CD14-positive monocyte (primary cell): ENCODE data around the gene RLF. TPM values are rescaled to one million over a fixed set of nuclear protein-coding genes. Genes with fewer than 3 reads are reported as not detected.
A peak's percentile ranks its signal among the peaks of the same experiment; 100 is the strongest.

Experiments used
- DNase-seq, 3 donors: peaks; one replicate each; pipeline ENCODE4 v3.0.0-alpha.2; 2011 to 2022
- H2AFZ ChIP-seq: 2 replicates; pipeline ENCODE4 v1.6.0; 2012; ENCODE audit warnings: mild to moderate bottlenecking, low read depth, low read length, inconsistent platforms; ENCODE audit not compliant: insufficient read depth, poor library complexity, severe bottlenecking
- H3K27ac ChIP-seq, 2 donors: 1 replicate in 1 of 2; 2 replicates in 1 of 2; pipeline ENCODE4 v1.5.1; 2012 to 2013; ENCODE audit warnings: low read length in 2 of 2, control low read depth in 1 of 2, inconsistent platforms in 1 of 2, low read depth in 1 of 2, mild to moderate bottlenecking in 1 of 2
- H3K27me3 ChIP-seq, 2 donors: one replicate each; pipeline versions ENCODE4 v1.6.0 to v1.6.1; 2011 to 2013; ENCODE audit warnings: low read length in 2 of 2; ENCODE audit not compliant: control insufficient read depth in 2 of 2, insufficient read depth in 2 of 2
- H3K36me3 ChIP-seq, 2 donors: replicated peaks in 1 of 2; 1 replicate in 1 of 2; 2 replicates in 1 of 2; pipeline versions ENCODE4 v1.5.1 to v1.6.1; 2012 to 2013; ENCODE audit warnings: low read length in 2 of 2, control low read depth in 1 of 2, inconsistent platforms in 1 of 2, mild to moderate bottlenecking in 1 of 2; ENCODE audit not compliant: insufficient read depth in 2 of 2, control insufficient read depth in 1 of 2
- H3K4me1 ChIP-seq, 2 donors: 1 replicate in 1 of 2; 2 replicates in 1 of 2; pipeline versions ENCODE4 v1.5.1 to v1.6.1; 2012 to 2013; ENCODE audit warnings: low read length in 2 of 2, control low read depth in 1 of 2, inconsistent platforms in 1 of 2, mild to moderate bottlenecking in 1 of 2, moderate library complexity in 1 of 2; ENCODE audit not compliant: insufficient read depth in 2 of 2, control insufficient read depth in 1 of 2
- H3K4me2 ChIP-seq: replicated peaks from 2 replicates; pipeline ENCODE3; 2012; ENCODE audit warnings: low read length, moderate library complexity, mild to moderate bottlenecking; ENCODE audit not compliant: poor library complexity, severe bottlenecking; ENCODE audit errors: extremely low read depth
- H3K4me3 ChIP-seq, 3 experiments: fragments of 200-600 bp in 1 of 3; sonication (generic) in 1 of 3; replicated peaks in 1 of 3; 1 replicate in 2 of 3; 2 replicates in 1 of 3; pipeline ENCODE4 v1.5.1; 2011 to 2013; ENCODE audit warnings: low read length in 3 of 3, mild to moderate bottlenecking in 3 of 3, control low read depth in 2 of 3, low read depth in 2 of 3, inconsistent platforms in 1 of 3, moderate library complexity in 1 of 3
- H3K79me2 ChIP-seq: 2 replicates; pipeline ENCODE4 v1.6.0; 2012; ENCODE audit warnings: mild to moderate bottlenecking, control low read depth, inconsistent platforms, low read length, moderate library complexity; ENCODE audit not compliant: insufficient read depth
- H3K9ac ChIP-seq: 2 replicates; pipeline ENCODE4 v1.6.0; 2017; ENCODE audit warnings: low read length, mild to moderate bottlenecking; ENCODE audit not compliant: insufficient read depth, poor library complexity, severe bottlenecking
- H3K9me3 ChIP-seq, 2 donors: replicated peaks in 1 of 2; 1 replicate in 1 of 2; 2 replicates in 1 of 2; pipeline versions ENCODE4 v1.5.1 to v1.6.1; 2012 to 2013; ENCODE audit warnings: low read length in 2 of 2, control low read depth in 1 of 2; ENCODE audit not compliant: control insufficient read depth in 1 of 2, insufficient read depth in 1 of 2
- H4K20me1 ChIP-seq: 2 replicates; pipeline ENCODE4 v1.6.0; 2012; ENCODE audit warnings: mild to moderate bottlenecking, low read length, control low read depth, moderate library complexity; ENCODE audit not compliant: insufficient read depth
- H3K27ac Mint-ChIP-seq, 7 donors: one replicate each; pipeline ENCODE4 v1.8.0; 2020; ENCODE audit warnings: mild to moderate bottlenecking in 7 of 7, mixed read lengths in 7 of 7, moderate library complexity in 6 of 7, inconsistent platforms in 2 of 7
- H3K27me3 Mint-ChIP-seq, 3 donors: one replicate each; pipeline ENCODE4 v1.8.0; 2021 to 2022; ENCODE audit warnings: low read depth in 3 of 3, mild to moderate bottlenecking in 3 of 3, mixed read lengths in 3 of 3, moderate library complexity in 3 of 3, inconsistent platforms in 1 of 3
- H3K36me3 Mint-ChIP-seq, 2 donors: one replicate each; pipeline ENCODE4 v1.8.0; 2020; ENCODE audit warnings: mixed read lengths in 2 of 2, inconsistent platforms in 1 of 2, mild to moderate bottlenecking in 1 of 2
- H3K4me1 Mint-ChIP-seq: one replicate; pipeline ENCODE4 v1.8.0; 2020; ENCODE audit warnings: mild to moderate bottlenecking, mixed read lengths
- H3K4me3 Mint-ChIP-seq, 2 donors: one replicate each; pipeline ENCODE4 v1.8.0; 2020; ENCODE audit warnings: mild to moderate bottlenecking in 2 of 2, mixed read lengths in 2 of 2, moderate library complexity in 1 of 2
- H3K9me3 Mint-ChIP-seq, 7 donors: one replicate each; pipeline ENCODE4 v1.8.0; 2020 to 2022; ENCODE audit warnings: mixed read lengths in 7 of 7, mild to moderate bottlenecking in 6 of 7, moderate library complexity in 6 of 7, inconsistent platforms in 2 of 7
- CTCF ChIP-seq: fragments of 200-600 bp; IDR thresholded peaks from one replicate; pipeline ENCODE4 v1.8.0; 2022; ENCODE audit warnings: antibody characterized with exemption, mild to moderate bottlenecking
- WGBS: methylation state at CpG from one replicate; pipeline ENCODE4 v1.1.5; 2013; ENCODE audit warnings: missing lambda C conversion rate; ENCODE audit not compliant: insufficient coverage; 5-methylcytosine and 5-hydroxymethylcytosine counted together
- intact Hi-C, 2 donors: fragments of 100-400 bp; cut with micrococcal nuclease; formaldehyde crosslinking; loops; one replicate each; pipeline versions ENCODE4 v1.15.0 to v1.15.1; 2023
- polyA plus RNA-seq, 3 donors: library from polyadenylated mRNA; depleted of rRNA in 1 of 3; unstranded in 2 of 3; stranded (reverse) in 1 of 3; fragments of 300-500 nt in 2 of 3; fragments of >200 nt in 1 of 3; fragmentation: Illumina TruSeq in 2 of 3; gene quantifications; 1 replicate in 2 of 3; 2 replicates in 1 of 3; pipeline ENCODE4 v1.2.3, GENCODE V29; 2012 to 2021

Gene RLF
- polyA plus RNA-seq, 3 donors: 3.0 to 9.2 (median 6.2) TPM

GRCh38 chr1:40258445-40258769 lies 97.2 kb downstream of the RLF start:
- H3K4me1 Mint-ChIP-seq: peaks cover 15% of the 10 kb centered on the region
- intact Hi-C loops: loop anchor here (5.0 to 10.0 kb wide), 4 partner anchors 56 to 146 kb away; partner anchors contain the start of genes RLF (in 2 of the 2), COL9A2 (in 1 of the 2) and SMAP2 (in 1 of the 2)
- Histone ChIP-seq H3K36me3 (peaks cover 33 to 40% of the 10 kb centered on the region in 2 donors), H3K4me2 (peak overlapping the region; percentile 90), H3K4me3 (peak overlapping the region; percentile 45 to 99 (median 88)), H2AFZ (peak overlapping the region; percentile 94), H3K27ac (peak overlapping the region; percentile 98 to 99), H3K79me2 (peaks cover 61% of the 10 kb centered on the region), H3K27me3 (no peaks in the 10 kb centered on the region), H4K20me1 (peaks cover 4% of the 10 kb centered on the region), H3K4me1 (peaks cover 11 to 19% of the 10 kb centered on the region in 2 donors), H3K9ac (peak overlapping the region; percentile 98), H3K9me3 (no peaks in the 10 kb centered on the region)
- no peaks in the 10 kb centered on the region for H3K9me3 Mint-ChIP-seq
- peaks cover 32 to 35% of the 10 kb centered on the region in 2 donors for H3K36me3 Mint-ChIP-seq
- H3K4me3 Mint-ChIP-seq: peak overlapping the region; percentile 94 to 98
- no peak for DNase-seq
- peak overlapping the region; percentile 93 to 100 (median 99) for H3K27ac Mint-ChIP-seq
- 0% methylated on average over 8 of the region's 10 CpGs for WGBS
- H3K27me3 Mint-ChIP-seq: peaks cover 0 to 2% (median 0%) of the 10 kb centered on the region in 3 donors
- TF ChIP-seq CTCF: no peak

DNA sequence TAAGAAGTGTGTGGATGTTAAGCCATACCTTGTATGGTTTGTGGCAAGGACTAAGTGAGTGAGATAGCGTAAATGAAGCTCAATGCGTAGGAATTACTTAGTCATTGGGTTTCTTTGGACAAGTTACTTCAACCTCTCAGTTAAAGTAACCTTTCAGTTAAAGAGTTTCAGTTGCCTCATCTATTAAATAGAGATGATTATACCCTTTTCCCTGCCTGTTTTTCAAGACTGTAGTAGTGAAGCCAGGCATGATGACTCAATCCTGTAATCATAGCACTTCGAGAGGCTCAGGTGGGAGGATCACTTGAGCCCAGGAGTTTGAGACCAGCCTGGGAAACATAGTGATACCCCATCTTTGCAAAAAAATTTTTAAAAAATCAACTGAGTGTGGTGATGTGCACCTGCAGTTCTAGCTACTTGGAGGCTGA lies 103.2 kb downstream of the RLF start:
- DNase-seq: no peak
- no peak overlapping the region for H2AFZ ChIP-seq
- Mint-ChIP-seq H3K36me3 (peaks cover 63 to 79% of the 10 kb centered on the region in 2 donors), H3K4me3 (no peak overlapping the region), H3K27ac (no peak overlapping the region), H3K9me3 (no peaks in the 10 kb centered on the region), H3K4me1 (peaks cover 4% of the 10 kb centered on the region), H3K27me3 (no peaks in the 10 kb centered on the region)
- no peak overlapping the region for H3K4me3 ChIP-seq
- peaks cover 76 to 98% of the 10 kb centered on the region in 2 donors for H3K36me3 ChIP-seq
- no peak for TF ChIP-seq CTCF
- no peaks in the 10 kb centered on the region for H3K9me3 ChIP-seq
- no peak overlapping the region for H3K9ac ChIP-seq
- H3K4me2 ChIP-seq: no peak overlapping the region
- no CpG with 5 or more reads among the region's 3 CpGs for WGBS
- H3K27ac ChIP-seq: no peak overlapping the region
- H3K79me2 ChIP-seq: peaks cover 58% of the 10 kb centered on the region
- intact Hi-C loops: no loop called here
- peaks cover 21% of the 10 kb centered on the region for H4K20me1 ChIP-seq
- H3K4me1 ChIP-seq: no peaks in the 10 kb centered on the region
- H3K27me3 ChIP-seq: no peaks in the 10 kb centered on the region
